WERI-Rb-1 (cell line): ENCODE measurements around the gene WNK1.

ENCODE experiments used
- DNase-seq: peaks from one replicate; pipeline ENCODE4 v3.0.0-alpha.2; 2020
- H3K27ac ChIP-seq: fragments of 250-450 bp; sonication (Bioruptor Pico); 2 replicates; pipeline ENCODE4 v1.5.1; 2020; ENCODE audit warnings: mild to moderate bottlenecking, moderate library complexity
- H3K27me3 ChIP-seq: fragments of 250-450 bp; sonication (Bioruptor Pico); 2 replicates; pipeline ENCODE4 v1.5.1; 2021; ENCODE audit warnings: mild to moderate bottlenecking, low read depth, moderate library complexity; ENCODE audit not compliant: insufficient read depth, severe bottlenecking
- H3K36me3 ChIP-seq: fragments of 250-450 bp; sonication (Bioruptor Pico); 2 replicates; pipeline ENCODE4 v1.5.1; 2020; ENCODE audit warnings: mild to moderate bottlenecking, moderate library complexity
- H3K4me3 ChIP-seq: 2 replicates; pipeline ENCODE4 v1.5.1; 2011; ENCODE audit warnings: low read depth, mild to moderate bottlenecking, control low read depth, low read length
- H3K9me3 ChIP-seq: fragments of 250-450 bp; sonication (Bioruptor Pico); 2 replicates; pipeline ENCODE4 v1.5.1; 2021; ENCODE audit warnings: mild to moderate bottlenecking, moderate library complexity; ENCODE audit not compliant: severe bottlenecking
- TF ChIP-seq, protein P1 (sequence below): IDR thresholded peaks from 2 replicates; pipeline ENCODE4 v1.5.1; 2011; ENCODE audit warnings: low read depth, mild to moderate bottlenecking, control low read depth, inconsistent platforms, low read length

WNK1 gene

DNA sequence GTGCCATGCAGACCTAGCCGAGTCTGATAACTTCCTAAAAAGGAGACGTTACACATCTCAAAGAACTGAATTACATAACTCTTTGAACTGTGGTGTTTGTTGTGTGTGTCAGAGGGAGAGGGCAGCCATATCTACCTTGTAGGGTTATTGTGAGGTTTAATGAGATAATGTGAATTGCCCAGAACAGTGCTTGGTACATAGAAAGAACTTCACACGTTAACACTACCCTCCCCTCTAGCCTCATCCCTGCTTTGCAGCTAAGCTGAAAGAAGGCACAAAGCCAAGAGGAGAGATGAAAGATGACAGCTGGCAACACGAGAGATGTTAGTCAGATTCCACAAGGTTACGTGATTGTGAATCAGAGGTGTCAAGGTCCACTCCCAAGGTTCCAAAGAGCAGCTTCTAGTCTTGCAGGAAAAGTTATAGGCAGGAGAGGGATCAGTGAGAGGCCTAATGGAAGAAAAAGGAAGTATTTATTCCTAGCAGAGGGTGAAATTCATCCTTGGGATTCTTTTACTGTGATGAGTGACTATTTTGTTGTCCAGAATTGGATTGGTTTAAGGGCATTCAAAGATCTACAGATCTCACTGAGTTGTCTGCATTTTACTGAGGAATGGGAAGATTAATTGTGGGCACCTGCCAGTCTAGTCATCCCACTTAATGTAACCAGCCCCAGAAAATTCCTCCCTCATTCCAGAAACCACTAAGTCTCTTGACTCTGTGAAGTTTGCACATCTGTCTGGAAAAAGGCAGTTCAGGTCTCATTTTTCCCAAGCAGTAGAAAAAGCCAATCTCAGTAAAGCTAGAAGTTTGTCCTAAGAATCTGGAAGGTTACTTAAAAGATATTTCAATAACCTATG, 25.9 kb upstream of the WNK1 start:
- H3K36me3 ChIP-seq: no peaks in the 10 kb centered on the region
- no peak for DNase-seq
- H3K4me3 ChIP-seq: no peak overlapping the region
- TF ChIP-seq, protein P1, sequence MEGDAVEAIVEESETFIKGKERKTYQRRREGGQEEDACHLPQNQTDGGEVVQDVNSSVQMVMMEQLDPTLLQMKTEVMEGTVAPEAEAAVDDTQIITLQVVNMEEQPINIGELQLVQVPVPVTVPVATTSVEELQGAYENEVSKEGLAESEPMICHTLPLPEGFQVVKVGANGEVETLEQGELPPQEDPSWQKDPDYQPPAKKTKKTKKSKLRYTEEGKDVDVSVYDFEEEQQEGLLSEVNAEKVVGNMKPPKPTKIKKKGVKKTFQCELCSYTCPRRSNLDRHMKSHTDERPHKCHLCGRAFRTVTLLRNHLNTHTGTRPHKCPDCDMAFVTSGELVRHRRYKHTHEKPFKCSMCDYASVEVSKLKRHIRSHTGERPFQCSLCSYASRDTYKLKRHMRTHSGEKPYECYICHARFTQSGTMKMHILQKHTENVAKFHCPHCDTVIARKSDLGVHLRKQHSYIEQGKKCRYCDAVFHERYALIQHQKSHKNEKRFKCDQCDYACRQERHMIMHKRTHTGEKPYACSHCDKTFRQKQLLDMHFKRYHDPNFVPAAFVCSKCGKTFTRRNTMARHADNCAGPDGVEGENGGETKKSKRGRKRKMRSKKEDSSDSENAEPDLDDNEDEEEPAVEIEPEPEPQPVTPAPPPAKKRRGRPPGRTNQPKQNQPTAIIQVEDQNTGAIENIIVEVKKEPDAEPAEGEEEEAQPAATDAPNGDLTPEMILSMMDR: no peak
- H3K27me3 ChIP-seq: no peaks in the 10 kb centered on the region
- H3K27ac ChIP-seq: no peak overlapping the region
- no peaks in the 10 kb centered on the region for H3K9me3 ChIP-seq

DNA sequence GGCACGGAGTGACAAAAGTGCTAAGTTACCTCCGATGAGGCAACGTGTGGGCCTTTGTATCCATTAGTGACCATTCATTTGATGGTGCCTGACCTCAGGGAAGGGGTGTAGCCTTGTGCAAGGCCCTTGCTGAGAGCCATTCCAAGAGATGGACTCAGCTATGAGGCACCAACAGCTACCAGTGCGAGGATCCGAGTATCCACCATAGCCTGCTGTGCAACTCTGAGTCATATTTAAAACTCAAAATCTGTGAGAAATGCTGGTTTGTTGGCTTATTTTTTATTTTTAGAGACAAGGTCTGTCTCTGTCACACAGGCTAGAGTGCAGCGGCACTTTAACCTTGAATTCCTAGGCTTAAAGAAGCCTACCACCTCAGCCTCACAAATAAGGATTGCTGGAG, 25.1 kb upstream of the WNK1 start:
- Histone ChIP-seq H3K4me3 (no peak overlapping the region), H3K36me3 (no peaks in the 10 kb centered on the region), H3K27me3 (no peaks in the 10 kb centered on the region), H3K27ac (no peak overlapping the region), H3K9me3 (no peaks in the 10 kb centered on the region)
- no peak for DNase-seq
- TF ChIP-seq, protein P1: no peak

DNA sequence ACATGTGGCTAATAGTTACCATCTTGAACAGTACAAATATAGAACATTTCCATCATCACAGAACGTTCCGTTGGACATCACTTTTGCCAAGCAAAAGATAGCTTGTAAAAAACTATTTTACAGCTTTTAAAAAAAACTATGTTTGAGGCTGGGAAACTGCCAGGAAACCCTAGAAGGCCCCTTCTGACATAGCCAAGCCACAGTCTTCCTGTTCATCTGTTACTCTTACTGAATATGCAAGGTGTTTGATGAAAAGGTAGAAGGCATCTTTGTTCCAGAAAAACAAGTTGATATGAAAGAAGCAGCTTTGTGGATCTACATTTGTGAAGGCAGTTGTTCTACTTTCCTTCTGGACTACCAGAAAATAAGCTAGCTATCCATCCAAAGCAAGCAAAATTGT, 23.6 kb upstream of the WNK1 start:
- Histone ChIP-seq H3K36me3 (no peaks in the 10 kb centered on the region), H3K9me3 (no peaks in the 10 kb centered on the region), H3K4me3 (no peak overlapping the region), H3K27me3 (no peaks in the 10 kb centered on the region), H3K27ac (no peak overlapping the region)
- DNase-seq: no peak
- TF ChIP-seq, protein P1: no peak

DNA sequence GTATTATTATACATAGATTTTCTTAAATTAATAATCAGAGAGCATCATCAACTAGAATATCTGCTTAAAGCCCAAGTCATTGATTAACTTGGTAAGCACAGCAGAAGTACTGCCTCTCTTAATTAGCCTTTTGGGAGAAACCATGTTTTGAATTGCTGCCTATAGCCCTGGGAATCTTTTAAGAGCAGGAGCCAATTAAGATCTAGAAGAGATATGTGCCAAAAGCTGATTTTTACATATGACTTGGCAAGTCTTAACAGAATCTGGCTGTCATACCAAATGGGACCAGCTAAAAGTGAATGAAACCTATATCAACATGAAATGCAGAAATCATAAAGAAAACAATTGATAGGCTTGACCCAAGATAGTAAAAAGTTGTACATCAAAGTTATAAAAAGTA, 23.2 kb upstream of the WNK1 start:
- DNase-seq: no peak
- TF ChIP-seq, protein P1: no peak
- H3K36me3 ChIP-seq: no peaks in the 10 kb centered on the region
- H3K27me3 ChIP-seq: no peaks in the 10 kb centered on the region
- no peaks in the 10 kb centered on the region for H3K9me3 ChIP-seq
- H3K4me3 ChIP-seq: no peak overlapping the region
- no peak overlapping the region for H3K27ac ChIP-seq

DNA sequence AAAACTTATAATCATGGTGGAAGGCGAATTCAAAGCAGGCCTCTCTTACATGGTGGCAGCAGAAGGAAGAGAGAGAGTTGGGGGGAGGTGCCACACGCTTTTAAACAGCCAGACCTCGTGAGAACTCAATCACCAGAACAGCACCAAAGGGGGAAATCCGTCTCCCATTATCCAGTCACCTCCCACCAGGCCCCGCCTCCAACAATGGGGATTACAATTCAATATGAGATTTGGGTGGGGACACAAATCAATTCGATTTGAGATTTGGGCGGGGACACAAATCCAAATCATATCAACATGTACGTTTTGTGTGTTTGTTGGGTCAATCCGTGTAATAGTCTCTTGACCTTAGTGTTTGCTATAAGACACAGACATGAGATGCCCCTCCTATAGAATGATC, 21.8 kb upstream of the WNK1 start:
- no peaks in the 10 kb centered on the region for H3K27me3 ChIP-seq
- no peaks in the 10 kb centered on the region for H3K9me3 ChIP-seq
- no peak for DNase-seq
- TF ChIP-seq, protein P1: no peak
- H3K36me3 ChIP-seq: no peaks in the 10 kb centered on the region
- H3K4me3 ChIP-seq: no peak overlapping the region
- H3K27ac ChIP-seq: no peak overlapping the region
